Measurements from ENCODE around the gene ADAM30.

DNA sequence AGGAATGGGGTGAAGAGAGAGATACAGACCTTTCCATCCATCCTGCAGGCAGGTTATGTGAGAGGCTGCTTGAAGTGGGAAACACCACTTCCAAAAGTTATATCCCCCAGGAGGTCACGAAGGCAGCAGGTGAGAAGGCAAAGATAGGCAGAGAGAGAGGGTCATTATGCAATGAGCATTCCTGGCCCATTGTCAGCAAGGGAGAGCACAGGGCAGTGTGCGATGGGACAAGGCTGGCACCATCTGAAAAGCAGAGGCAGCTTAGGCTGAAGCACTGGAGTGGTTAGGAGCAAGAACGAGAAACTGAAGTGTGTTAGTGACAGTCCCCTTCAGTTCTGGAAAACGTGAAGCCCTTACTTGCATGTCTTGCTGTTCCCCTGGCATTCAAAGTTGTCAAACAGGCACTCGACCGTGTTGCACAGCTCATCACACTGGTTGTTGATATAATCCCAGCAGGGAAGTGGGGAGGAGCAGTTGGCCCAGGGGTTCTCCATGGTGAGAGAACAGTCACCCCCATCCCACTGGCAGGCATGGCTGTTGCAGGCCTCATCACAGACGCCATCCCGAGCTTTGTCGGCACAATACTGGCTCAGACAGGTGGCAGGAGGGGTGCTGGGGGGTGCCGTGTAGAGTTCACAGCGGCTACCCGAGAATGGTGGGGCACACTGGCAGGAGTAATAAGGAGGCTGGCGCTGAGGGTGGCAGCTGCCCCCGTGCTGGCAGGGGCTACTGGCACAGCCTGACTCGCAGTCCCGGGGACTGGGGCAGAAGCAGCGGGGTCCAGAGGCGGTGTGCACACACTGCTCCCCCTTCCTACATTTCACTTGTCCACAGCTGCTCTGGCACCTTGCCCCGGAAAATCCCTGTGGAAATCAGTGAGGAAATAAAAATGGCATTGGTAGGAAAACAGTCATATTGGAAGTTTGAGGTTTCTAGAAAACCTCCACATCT is 28.9 kb upstream of the ADAM30 start:
- TF ChIP-seq, protein P1, sequence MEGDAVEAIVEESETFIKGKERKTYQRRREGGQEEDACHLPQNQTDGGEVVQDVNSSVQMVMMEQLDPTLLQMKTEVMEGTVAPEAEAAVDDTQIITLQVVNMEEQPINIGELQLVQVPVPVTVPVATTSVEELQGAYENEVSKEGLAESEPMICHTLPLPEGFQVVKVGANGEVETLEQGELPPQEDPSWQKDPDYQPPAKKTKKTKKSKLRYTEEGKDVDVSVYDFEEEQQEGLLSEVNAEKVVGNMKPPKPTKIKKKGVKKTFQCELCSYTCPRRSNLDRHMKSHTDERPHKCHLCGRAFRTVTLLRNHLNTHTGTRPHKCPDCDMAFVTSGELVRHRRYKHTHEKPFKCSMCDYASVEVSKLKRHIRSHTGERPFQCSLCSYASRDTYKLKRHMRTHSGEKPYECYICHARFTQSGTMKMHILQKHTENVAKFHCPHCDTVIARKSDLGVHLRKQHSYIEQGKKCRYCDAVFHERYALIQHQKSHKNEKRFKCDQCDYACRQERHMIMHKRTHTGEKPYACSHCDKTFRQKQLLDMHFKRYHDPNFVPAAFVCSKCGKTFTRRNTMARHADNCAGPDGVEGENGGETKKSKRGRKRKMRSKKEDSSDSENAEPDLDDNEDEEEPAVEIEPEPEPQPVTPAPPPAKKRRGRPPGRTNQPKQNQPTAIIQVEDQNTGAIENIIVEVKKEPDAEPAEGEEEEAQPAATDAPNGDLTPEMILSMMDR (IDR thresholded peaks at IDR 0.05; ENCODE audit: poor library complexity): no peak
- TF ChIP-seq EZH2 (IDR thresholded peaks at IDR 0.05; ENCODE audit: borderline replicate concordance): no peak

Data from hepatocyte (in vitro differentiated cells).